ENCODE results near the gene CT45A1.

- no peak for TF ChIP-seq CTCF (conservative IDR thresholded peaks at IDR 0.05 in 1 of 2, IDR thresholded peaks at IDR 0.05 in 1 of 2; ENCODE audit: extremely low read depth in 1 of 2, insufficient read depth in 1 of 2, low read depth in 1 of 2, low read length in 2 of 2)
- TF ChIP-seq EZH2 (IDR thresholded peaks at IDR 0.05; ENCODE audit: borderline replicate concordance, low read length): no peak
These were observed 15.8 kb upstream of the CT45A1 start for GRCh38 chrX:135697601-135698000.

All from mammary epithelial cell (primary cell).